GM18519 (cell line): Measurements from ENCODE around the gene ZIC2.

Experiments used
- ATAC-seq: cut with Tn5 transposase; IDR thresholded peaks from one replicate; pipeline ENCODE4 v1.9.1; 2021; ENCODE audit warnings: mild to moderate bottlenecking, moderate library complexity; ENCODE audit not compliant: unreplicated experiment, low FRiP score

The ZIC2 gene

GRCh38 chr13:99959127-99959539 is 22.5 kb upstream of the ZIC2 start:
- ATAC-seq = no peak

GRCh38 chr13:99959540-99960230 is 21.9 kb upstream of the ZIC2 start:
- ATAC-seq = no peak

- ATAC-seq = no peak
These were observed 20.8 kb upstream of the ZIC2 start for GRCh38 chr13:99960663-99961311.

- ATAC-seq = no peak
These were observed 19.9 kb upstream of the ZIC2 start for GRCh38 chr13:99961636-99962035.

DNA sequence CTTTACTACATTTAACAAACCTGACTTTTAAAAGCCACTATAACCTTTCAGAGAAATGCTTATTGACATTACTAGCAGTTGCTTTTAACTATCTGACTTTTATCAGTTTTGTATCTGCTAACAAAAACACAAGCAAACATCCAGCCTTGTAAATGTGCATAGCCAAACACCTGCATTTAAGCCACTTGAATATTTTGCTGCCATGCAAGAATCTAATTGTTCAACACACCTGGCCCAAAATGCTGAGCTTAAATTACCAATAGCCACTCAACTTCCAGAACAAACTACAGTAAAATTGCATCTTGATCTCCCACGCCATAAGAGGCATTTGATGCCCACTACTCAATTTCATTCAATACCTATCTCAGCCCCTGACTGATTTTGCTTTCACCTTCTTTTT is 19.3 kb upstream of the ZIC2 start:
- no peak for ATAC-seq

- no peak for ATAC-seq
These were observed 17.7 kb upstream of the ZIC2 start for GRCh38 chr13:99963816-99964339.

DNA sequence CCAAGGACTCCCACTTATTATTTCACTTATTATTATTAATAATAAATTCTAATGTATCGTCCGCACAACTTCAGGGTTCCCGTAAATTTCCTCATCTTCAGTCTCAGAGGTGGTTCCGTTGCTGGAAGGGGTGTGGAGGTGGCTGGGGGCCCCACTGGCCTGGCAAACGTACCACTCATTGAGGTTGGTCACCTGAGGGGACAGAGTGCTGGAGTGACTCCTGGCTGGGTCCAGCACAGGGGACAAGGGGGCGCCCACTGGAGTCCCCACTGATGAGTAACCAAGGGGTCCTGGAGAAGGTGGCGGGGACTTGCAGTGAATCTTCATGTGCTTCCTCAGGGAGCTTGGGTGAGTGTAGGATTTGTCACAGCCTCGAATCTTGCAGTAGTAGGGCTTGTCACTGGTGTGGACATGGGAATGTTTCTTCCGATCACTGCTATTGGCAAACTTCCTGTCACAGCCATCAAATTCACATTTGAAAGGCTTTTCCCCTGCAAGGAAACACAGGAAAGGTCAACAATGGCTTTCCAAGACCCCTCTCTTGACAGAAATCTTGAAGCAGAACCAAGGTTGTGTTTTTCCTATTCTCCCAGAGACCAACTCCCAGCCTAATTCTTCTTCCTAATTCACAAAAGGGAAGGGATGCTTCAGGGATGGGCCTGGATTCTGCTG is 16.1 kb upstream of the ZIC2 start:
- ATAC-seq = no peak

DNA sequence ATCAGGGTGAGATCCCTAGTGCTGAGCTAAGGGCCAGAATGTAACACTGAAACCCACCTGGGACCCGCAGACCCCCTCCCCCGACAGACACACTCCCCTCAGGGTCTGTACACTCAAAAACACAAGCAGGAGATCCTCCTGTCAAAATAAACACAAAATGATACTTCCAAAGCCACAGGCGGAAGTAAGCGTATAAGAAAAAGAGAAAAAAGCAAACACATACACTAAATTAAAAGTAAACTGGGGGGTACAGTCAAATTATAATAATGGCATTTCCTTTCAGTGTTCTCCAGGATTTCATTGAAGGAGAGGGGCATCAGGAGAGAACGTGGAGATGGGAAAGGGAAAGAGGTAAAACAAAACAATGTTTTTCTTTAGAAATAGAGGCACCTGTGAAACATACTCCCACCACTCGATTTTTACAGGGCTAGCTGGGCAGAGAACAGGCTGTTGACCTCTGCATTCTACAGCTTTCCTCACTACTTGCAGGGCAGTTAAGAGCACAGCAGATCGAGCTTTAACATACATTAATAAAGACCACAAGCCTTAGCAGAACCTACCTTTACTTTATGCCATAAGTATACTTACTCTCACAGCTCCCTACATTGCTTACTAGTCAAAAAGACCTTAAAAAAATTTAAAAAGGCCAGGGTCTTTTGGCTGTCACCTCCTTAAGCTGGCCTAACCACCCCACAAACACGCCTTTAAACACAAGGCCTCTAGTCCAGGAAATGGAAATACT is 15.3 kb upstream of the ZIC2 start:
- ATAC-seq = no peak

- no peak for ATAC-seq
These were observed 14.1 kb upstream of the ZIC2 start for GRCh38 chr13:99967498-99967868.

- no peak for ATAC-seq
These were observed 13.6 kb upstream of the ZIC2 start for GRCh38 chr13:99967869-99968520.

DNA sequence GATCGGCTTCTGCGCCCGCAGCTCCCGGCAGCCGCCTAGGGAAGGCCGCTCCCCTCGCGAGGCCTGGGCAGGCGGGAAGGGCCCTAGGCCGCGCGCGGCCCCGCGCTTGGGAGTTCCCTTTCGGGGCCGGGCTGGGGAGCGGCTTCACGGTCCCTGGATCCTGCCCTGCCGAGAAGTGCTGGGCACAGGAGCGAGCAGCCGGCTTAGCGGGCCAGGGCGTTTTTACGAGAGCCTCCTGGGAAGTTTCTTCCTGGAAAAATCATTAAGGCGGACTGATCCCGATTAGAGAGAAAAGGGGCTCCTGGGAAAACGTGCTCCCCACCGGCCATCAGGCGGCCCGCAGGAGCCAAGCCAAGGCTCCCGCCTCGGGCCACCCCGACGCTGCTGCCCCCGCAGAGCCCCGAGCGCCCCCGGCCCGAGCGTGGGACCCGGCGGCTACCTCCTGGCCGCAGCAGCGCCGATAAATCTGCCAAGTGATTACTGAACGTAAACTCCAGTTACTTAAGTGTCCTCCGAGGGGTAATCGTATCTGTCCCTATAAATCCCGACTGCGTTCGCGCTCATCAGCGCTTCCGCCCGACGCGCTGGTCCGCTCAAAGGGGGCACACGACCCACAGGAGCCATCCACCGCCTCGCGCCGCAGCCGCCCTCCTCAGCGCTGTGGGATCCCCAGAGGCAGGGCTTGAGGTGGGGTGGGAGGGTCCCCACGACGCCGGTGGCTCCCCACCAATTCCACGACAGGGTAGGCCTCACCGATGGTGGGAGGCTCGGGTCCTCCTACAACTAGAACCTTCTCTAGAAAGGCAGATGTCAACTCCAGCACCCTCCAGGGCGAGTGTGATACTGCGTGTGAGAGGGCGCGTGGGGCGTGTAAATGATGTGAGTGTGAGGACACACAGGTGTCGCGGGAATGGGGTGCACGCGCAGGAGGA is 12.8 kb upstream of the ZIC2 start:
- ATAC-seq = no peak

DNA sequence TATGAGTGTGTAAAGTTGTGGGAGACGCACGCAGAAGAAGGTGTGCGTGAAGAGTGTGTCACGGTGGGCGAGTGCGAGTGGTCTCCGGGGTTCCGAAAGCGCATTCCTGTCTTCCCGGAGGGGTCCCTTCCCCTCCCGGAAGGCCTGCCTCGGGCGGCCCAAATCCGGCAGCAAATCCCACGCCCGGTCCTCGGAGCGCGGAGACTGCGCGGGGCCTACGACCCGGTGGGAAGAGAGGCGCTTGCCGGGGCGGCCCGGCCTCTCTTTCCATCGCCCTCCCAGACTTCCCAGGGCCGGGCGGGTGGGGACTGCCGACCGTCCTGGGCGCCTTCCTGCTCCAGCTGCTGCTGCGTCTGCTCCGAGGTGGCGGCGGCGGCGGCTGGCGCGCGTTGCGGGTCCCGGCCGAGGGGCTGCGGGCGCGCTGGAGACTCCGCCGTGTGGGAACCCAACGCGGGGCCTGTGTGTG is 12.1 kb upstream of the ZIC2 start:
- no peak for ATAC-seq

- ATAC-seq = no peak
These were observed 11.5 kb upstream of the ZIC2 start for GRCh38 chr13:99969919-99970650.

DNA sequence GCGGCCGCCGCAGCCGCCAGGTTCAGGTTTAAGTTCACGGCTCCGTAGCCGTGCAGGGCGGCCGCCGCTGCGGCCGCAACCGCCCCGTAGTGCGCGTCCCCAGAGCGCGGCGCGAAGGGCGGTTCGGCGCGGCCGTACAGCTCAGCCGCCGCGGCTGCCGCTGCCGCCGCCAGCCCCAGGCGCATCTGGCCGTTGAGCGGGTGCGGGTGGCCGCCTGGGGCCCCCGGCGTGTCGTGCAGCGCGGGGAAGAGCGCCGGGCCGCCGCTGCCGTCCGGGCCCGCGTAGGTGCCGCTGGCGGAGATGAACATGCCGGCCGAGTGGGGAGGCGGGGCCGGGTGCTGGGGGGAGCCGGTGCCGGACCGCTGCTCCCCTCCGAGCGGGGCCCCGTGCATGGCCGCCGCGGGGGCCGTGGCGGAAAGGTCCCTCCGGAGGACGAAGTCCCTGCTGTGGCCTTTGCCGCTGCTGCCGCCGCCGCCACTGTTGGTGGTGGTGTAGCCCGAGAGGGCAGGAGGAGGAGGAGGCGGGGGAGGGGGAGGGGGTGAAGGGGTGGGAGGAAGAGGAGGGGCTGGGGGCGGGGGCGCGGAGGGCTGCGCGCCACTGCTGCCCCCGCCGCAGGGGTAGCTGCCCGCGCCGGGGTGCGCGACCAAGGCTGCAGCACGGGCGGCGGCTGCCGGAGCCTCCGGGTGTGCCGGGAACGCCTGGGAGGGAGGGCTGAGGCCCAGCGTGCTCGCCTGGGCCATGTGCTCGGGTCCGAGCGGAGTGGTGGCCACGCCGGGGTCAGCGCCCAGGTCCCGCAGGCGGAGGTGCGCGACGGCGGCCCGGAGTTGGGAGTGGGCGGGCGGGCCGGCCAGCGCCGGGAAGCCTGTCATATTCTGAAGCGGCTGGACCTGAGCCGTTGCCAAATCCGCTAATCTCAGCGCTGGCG is 10.7 kb upstream of the ZIC2 start:
- ATAC-seq = no peak

- ATAC-seq = no peak
These were observed 9.9 kb upstream of the ZIC2 start, which contains the start of gene ZIC5 for GRCh38 chr13:99971576-99972189. TSS of gene ZIC5 (minus strand) at chr13:99971767. CDS start at chr13:99971603, 164 bp downstream.

DNA sequence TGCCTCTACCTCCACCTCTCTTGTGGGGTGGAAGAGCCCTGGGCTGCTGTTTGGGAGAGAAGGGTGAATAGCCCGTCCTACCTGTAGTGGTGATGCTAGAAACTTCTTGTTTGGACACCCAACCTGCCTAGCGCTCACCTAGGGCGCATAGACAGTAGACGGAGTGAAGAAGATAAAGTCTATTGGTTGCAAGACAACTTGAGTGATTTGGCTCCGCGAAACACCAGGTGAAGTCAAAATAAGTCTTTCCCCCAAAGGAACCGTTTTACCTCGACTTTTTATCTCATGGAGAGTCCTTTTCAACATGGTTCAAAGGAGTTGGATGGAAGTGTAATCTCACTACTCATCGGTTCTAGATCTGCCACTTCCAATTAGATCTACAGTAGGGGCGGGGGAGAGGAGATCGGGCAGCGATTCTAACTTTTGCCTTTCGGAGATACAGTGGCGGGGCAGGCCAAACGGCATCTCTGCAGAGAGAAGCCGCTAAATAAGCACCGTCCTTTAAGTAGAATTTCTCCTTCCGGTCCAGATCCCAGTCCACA is 9.3 kb upstream of the ZIC2 start:
- ATAC-seq = no peak
